GM12878 (cell line): ENCODE results near the gene SMC1B. TPM values are rescaled to one million over a fixed set of nuclear protein-coding genes. Genes with fewer than 3 reads are reported as not detected.

Experiments used
- ATAC-seq: fragments of 200-7000 bp; cut with Tn5 transposase; 3 replicates; pipeline ENCODE4 v1.9.1; 2020; ENCODE audit warnings: mild to moderate bottlenecking, moderate library complexity
- BruUV-seq: library from RNA; stranded (reverse); fragments of 400-500 nt; replicated peaks from 2 replicates; lab custom pipeline; 2021; lab: Mats Ljungman, UMichigan
- CTCF ChIA-PET: fragments of 300-600 bp; sonication (Branson Sonifier 250); formaldehyde crosslinking; extraction: SDS; loops from one replicate; lab custom pipeline; 2021; ENCODE audit warnings: inconsistent platforms; lab: Yijun Ruan, JAX
- POLR2A ChIA-PET: fragments of 350-600 bp; formaldehyde crosslinking; extraction: SDS; loops from one replicate; lab custom pipeline; 2021; ENCODE audit warnings: inconsistent platforms; lab: Charles Lee
- RAD21 ChIA-PET: fragments of 300-600 bp; sonication (Branson Sonifier 250); formaldehyde crosslinking; loops from one replicate; lab custom pipeline; 2023; ENCODE audit warnings: antibody characterized with exemption; ENCODE audit not compliant: unreplicated experiment; lab: Charles Lee
- SMC1A ChIA-PET: fragments of 300-600 bp; sonication (Branson Sonifier 250); formaldehyde crosslinking; loops from one replicate; lab custom pipeline; 2023; ENCODE audit not compliant: unreplicated experiment, uncharacterized antibody; lab: Charles Lee
- DNase-seq: peaks from one replicate; pipeline ENCODE4 v3.0.0-alpha.2; 2011; ENCODE audit warnings: low read depth, low spot score
- FAIRE-seq: peaks from 3 replicates; lab custom pipeline; 2011; peaks lifted over from hg19 to GRCh38; lab: Jason Lieb, UNC
- H2AFZ ChIP-seq: 2 replicates; pipeline ENCODE4 v1.6.0; 2011; ENCODE audit warnings: low read depth, low read length, control low read depth; ENCODE audit not compliant: control insufficient read depth
- H3K27ac ChIP-seq: 2 replicates; pipeline ENCODE4 v1.5.1; 2011; ENCODE audit warnings: control low read depth; ENCODE audit not compliant: control insufficient read depth, insufficient read depth
- H3K27me3 ChIP-seq, 2 experiments: replicated peaks in 1 of 2; 2 replicates each; pipeline versions ENCODE4 v1.6.0 to v1.6.1; 2011; ENCODE audit warnings: low read length in 1 of 2; ENCODE audit not compliant: control insufficient read depth in 2 of 2, insufficient read depth in 2 of 2
- H3K36me3 ChIP-seq, 2 experiments: 2 replicates each; pipeline ENCODE4 v1.5.1; 2011; ENCODE audit warnings: low read length in 1 of 2; ENCODE audit not compliant: control insufficient read depth in 2 of 2, insufficient read depth in 2 of 2
- H3K4me1 ChIP-seq: 2 replicates; pipeline ENCODE4 v1.6.1; 2011; ENCODE audit warnings: mild to moderate bottlenecking, low read length, moderate library complexity, mixed read lengths; ENCODE audit not compliant: control insufficient read depth, insufficient read depth
- H3K4me2 ChIP-seq: 2 replicates; pipeline ENCODE4 v1.6.0; 2011; ENCODE audit warnings: control low read depth; ENCODE audit not compliant: control insufficient read depth, insufficient read depth
- H3K4me3 ChIP-seq: fragments of 200-600 bp; sonication (generic); 2 replicates; pipeline ENCODE4 v1.5.1; 2016
- H3K79me2 ChIP-seq: 2 replicates; pipeline ENCODE4 v1.6.0; 2011; ENCODE audit warnings: low read length; ENCODE audit not compliant: control insufficient read depth, insufficient read depth
- H3K9ac ChIP-seq: 2 replicates; pipeline ENCODE4 v1.8.0; 2011; ENCODE audit warnings: low read length, control low read depth, mixed read lengths; ENCODE audit not compliant: control insufficient read depth, insufficient read depth
- H3K9me3 ChIP-seq: replicated peaks from 3 replicates; pipeline ENCODE4 v1.5.1; 2011; ENCODE audit warnings: mild to moderate bottlenecking, low read length; ENCODE audit not compliant: control insufficient read depth, insufficient read depth
- H4K20me1 ChIP-seq: 2 replicates; pipeline ENCODE4 v1.6.0; 2011; ENCODE audit not compliant: control insufficient read depth, insufficient read depth
- BRCA1 ChIP-seq: IDR thresholded peaks from 2 replicates; pipeline ENCODE4 v1.6.1; 2011; ENCODE audit warnings: low read depth, low read length, improper control_type of control experiment
- CEBPB ChIP-seq, 2 experiments: fragments of 150-350 bp in 1 of 2; IDR thresholded peaks; 2 replicates each; pipeline ENCODE4 v1.6.1; 2012 to 2014; ENCODE audit warnings: low read depth in 2 of 2, low read length in 2 of 2, borderline replicate concordance in 1 of 2, inconsistent platforms in 1 of 2
- CTCF ChIP-seq, 3 experiments: IDR thresholded peaks in 2 of 3; conservative IDR thresholded peaks in 1 of 3; 2 replicates each; pipeline ENCODE4 v1.5.1; 2011; ENCODE audit warnings: low read depth in 3 of 3, low read length in 3 of 3, mild to moderate bottlenecking in 3 of 3, control low read depth in 2 of 3, moderate library complexity in 2 of 3, inconsistent platforms in 1 of 3, mixed read lengths in 1 of 3; ENCODE audit not compliant: control insufficient read depth in 2 of 3, insufficient read depth in 1 of 3; ENCODE audit errors: extremely low read depth in 1 of 3
- HCFC1 ChIP-seq: fragments of 150-350 bp; IDR thresholded peaks from 2 replicates; pipeline ENCODE4 v1.6.1; 2014; ENCODE audit warnings: low read length
- HDGF ChIP-seq: fragments of 450-650 bp; IDR thresholded peaks from 2 replicates; pipeline ENCODE4 v1.6.1; 2016; ENCODE audit warnings: antibody characterized with exemption
- MXI1 ChIP-seq: fragments of 150-350 bp; IDR thresholded peaks from 2 replicates; pipeline ENCODE4 v1.6.1; 2011; ENCODE audit warnings: low read depth, mild to moderate bottlenecking, inconsistent platforms, low read length, improper control_type of control experiment
- RUNX3 ChIP-seq: IDR thresholded peaks from 2 replicates; pipeline ENCODE4 v1.6.1; 2012; ENCODE audit warnings: low read length, inconsistent platforms
- STAT3 ChIP-seq: IDR thresholded peaks from 2 replicates; pipeline ENCODE4 v1.6.1; 2011; ENCODE audit warnings: low read depth, low read length, improper control_type of control experiment
- TBL1XR1 ChIP-seq: IDR thresholded peaks from 2 replicates; pipeline ENCODE4 v1.6.1; 2012; ENCODE audit warnings: low read depth, low read length, improper control_type of control experiment
- ZBED1 ChIP-seq: IDR thresholded peaks from 2 replicates; pipeline ENCODE4 v1.6.1; 2016; ENCODE audit warnings: borderline replicate concordance
- ZNF687 ChIP-seq: fragments of 450-650 bp; IDR thresholded peaks from 2 replicates; pipeline ENCODE4 v1.6.1; 2017; ENCODE audit warnings: mild to moderate bottlenecking, moderate library complexity
- WGBS: methylation state at CpG from one replicate; pipeline ENCODE4 v1.1.6; 2016; ENCODE audit warnings: low lambda C conversion rate; ENCODE audit not compliant: insufficient replicate concordance, insufficient coverage; ENCODE audit errors: missing lambda C conversion rate; 5-methylcytosine and 5-hydroxymethylcytosine counted together
- in situ Hi-C: fragments of 300-500 bp; cut with MboI; formaldehyde crosslinking; loops from 9 replicates; pipeline ENCODE4 v1.14.3; 2018; ENCODE audit warnings: mixed read lengths
- intact Hi-C: fragments of 100-400 bp; cut with micrococcal nuclease; formaldehyde crosslinking; loops from one replicate; pipeline ENCODE4 v1.14.2; 2022; ENCODE audit not compliant: unreplicated experiment
- polyA plus RNA-seq, 11 experiments: library from polyadenylated mRNA; depleted of rRNA in 4 of 11; unstranded in 6 of 11; stranded (reverse) in 5 of 11; fragments of >200 nt; fragmentation: Nextera tagmentation in 4 of 11; fragmentation: Illumina TruSeq in 1 of 11; extraction: Ambion mirVana in 4 of 11; extraction: Trizol in 1 of 11; gene quantifications; 1 replicate in 1 of 11; 2 replicates in 10 of 11; pipeline versions ENCODE4 v1.2.1 to v1.2.3, GENCODE V29; 2011 to 2016; ENCODE audit warnings: inconsistent platforms in 2 of 11, missing spikeins in 2 of 11, low read depth in 1 of 11
- total RNA-seq, 4 experiments: library from RNA; depleted of rRNA in 3 of 4; stranded (reverse); fragments of >200 nt in 3 of 4; fragmentation: Illumina TruSeq in 1 of 4; extraction: Trizol in 1 of 4; gene quantifications; 2 replicates each; pipeline versions ENCODE4 v1.2.1 to v1.2.3, GENCODE V29; 2013 to 2021
- TF ChIP-seq, protein P1 (sequence below): fragments of 450-650 bp; conservative IDR thresholded peaks from 2 replicates; pipeline ENCODE4 v1.6.1; 2017; ENCODE audit warnings: mild to moderate bottlenecking, moderate library complexity
- TF ChIP-seq, protein P2 (sequence below): fragments of 450-650 bp; IDR thresholded peaks from 2 replicates; pipeline ENCODE4 v1.6.1; 2017; ENCODE audit warnings: borderline replicate concordance

The SMC1B gene
- total and polyA plus RNA-seq, 10 of the 15 experiments (the other 5 are each of a cell fraction or from before 2014, with no cell fraction given) = not detected

DNA sequence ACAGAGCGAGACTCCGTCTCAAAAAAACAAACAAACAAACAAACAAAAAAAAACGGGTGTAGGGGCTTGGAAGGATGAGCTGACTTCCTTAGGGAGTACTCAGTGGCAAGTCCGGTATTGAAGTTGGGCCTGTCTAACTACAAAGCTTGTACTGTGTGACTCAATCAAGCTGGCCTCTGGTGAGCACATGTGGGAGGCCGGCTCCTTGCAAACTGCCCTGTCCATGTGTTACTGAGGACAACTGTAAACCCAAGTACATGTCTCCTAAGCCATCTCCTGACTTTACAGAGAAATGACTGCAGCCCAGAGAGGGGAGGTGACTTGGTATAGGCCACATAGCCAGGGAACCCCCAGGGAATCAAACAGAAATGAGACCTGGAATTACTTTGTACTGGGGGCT lies 11.7 kb upstream of the SMC1B start:
- Histone ChIP-seq H3K9ac (no peak overlapping the region), H3K79me2 (no peaks in the 10 kb centered on the region), H3K27me3 (no peaks in the 10 kb centered on the region; a peak in 1 of 4 replicates), H3K9me3 (no peaks in the 10 kb centered on the region; the same call in 2 of the 3 replicates), H3K4me3 (no peak overlapping the region), H2AFZ (no peak overlapping the region), H4K20me1 (no peaks in the 10 kb centered on the region), H3K27ac (no peak overlapping the region), H3K4me2 (no peak overlapping the region), H3K36me3 (no peaks in the 10 kb centered on the region), H3K4me1 (no peaks in the 10 kb centered on the region)
- no TSS peak for BruUV-seq
- no peak for ATAC-seq
- in situ Hi-C loops = no loop called here
- CTCF ChIA-PET = no interaction called here
- WGBS = 18% methylated on average over 3 of the region's 5 CpGs
- RAD21 ChIA-PET = no interaction called here
- intact Hi-C loops = no loop called here
- no peak for FAIRE-seq
- DNase-seq = no peak
- SMC1A ChIA-PET = no interaction called here
- POLR2A ChIA-PET = no interaction called here
- no peak for TF ChIP-seq RUNX3
- no peak for TF ChIP-seq HCFC1
- TF ChIP-seq HDGF = no peak
- TF ChIP-seq TBL1XR1 = no peak
- no peak for TF ChIP-seq CTCF (IDR thresholded peaks at IDR 0.05 in 2 of 3, conservative IDR thresholded peaks at IDR 0.05 in 1 of 3; ENCODE audit: control insufficient read depth in 2 of 3, extremely low read depth in 1 of 3, insufficient read depth in 1 of 3, low read depth in 3 of 3, low read length in 3 of 3)
- TF ChIP-seq, protein P1, sequence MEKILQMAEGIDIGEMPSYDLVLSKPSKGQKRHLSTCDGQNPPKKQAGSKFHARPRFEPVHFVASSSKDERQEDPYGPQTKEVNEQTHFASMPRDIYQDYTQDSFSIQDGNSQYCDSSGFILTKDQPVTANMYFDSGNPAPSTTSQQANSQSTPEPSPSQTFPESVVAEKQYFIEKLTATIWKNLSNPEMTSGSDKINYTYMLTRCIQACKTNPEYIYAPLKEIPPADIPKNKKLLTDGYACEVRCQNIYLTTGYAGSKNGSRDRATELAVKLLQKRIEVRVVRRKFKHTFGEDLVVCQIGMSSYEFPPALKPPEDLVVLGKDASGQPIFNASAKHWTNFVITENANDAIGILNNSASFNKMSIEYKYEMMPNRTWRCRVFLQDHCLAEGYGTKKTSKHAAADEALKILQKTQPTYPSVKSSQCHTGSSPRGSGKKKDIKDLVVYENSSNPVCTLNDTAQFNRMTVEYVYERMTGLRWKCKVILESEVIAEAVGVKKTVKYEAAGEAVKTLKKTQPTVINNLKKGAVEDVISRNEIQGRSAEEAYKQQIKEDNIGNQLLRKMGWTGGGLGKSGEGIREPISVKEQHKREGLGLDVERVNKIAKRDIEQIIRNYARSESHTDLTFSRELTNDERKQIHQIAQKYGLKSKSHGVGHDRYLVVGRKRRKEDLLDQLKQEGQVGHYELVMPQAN = no peak
- TF ChIP-seq STAT3 = no peak
- TF ChIP-seq BRCA1 = no peak
- TF ChIP-seq, protein P2, sequence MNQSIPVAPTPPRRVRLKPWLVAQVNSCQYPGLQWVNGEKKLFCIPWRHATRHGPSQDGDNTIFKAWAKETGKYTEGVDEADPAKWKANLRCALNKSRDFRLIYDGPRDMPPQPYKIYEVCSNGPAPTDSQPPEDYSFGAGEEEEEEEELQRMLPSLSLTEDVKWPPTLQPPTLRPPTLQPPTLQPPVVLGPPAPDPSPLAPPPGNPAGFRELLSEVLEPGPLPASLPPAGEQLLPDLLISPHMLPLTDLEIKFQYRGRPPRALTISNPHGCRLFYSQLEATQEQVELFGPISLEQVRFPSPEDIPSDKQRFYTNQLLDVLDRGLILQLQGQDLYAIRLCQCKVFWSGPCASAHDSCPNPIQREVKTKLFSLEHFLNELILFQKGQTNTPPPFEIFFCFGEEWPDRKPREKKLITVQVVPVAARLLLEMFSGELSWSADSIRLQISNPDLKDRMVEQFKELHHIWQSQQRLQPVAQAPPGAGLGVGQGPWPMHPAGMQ = no peak
- no peak for TF ChIP-seq ZNF687
- TF ChIP-seq ZBED1 = no peak
- no peak for TF ChIP-seq CEBPB (IDR thresholded peaks at IDR 0.05; ENCODE audit: borderline replicate concordance in 1 of 2, low read depth in 2 of 2, low read length in 2 of 2)
- no peak for TF ChIP-seq MXI1
